ACC112 (cell line): Measurements from ENCODE around the gene MAGEA6.
"Not testable (repeated sequence)": the region's sequence is repeated elsewhere in the genome, so short reads cannot be mapped to it uniquely, and the experiment has no call there.

Experiments used
- H2AFZ ChIP-seq: fragments of 200-600 bp; sonication (generic); one replicate; pipeline ENCODE4 v1.6.0; 2017; ENCODE audit warnings: antibody characterized with exemption, low read length; ENCODE audit not compliant: unreplicated experiment
- H3K27ac ChIP-seq: fragments of 200-600 bp; sonication (generic); 2 replicates; pipeline ENCODE4 v1.5.1; 2014; ENCODE audit warnings: low read depth, mild to moderate bottlenecking, antibody characterized with exemption, low read length, moderate library complexity
- H3K27me3 ChIP-seq: fragments of 200-600 bp; sonication (generic); 2 replicates; pipeline ENCODE4 v1.6.1; 2014; ENCODE audit warnings: mild to moderate bottlenecking, antibody characterized with exemption, low read length, moderate library complexity, mixed read lengths; ENCODE audit not compliant: insufficient read depth
- H3K36me3 ChIP-seq: fragments of 200-600 bp; sonication (generic); 2 replicates; pipeline ENCODE4 v1.6.1; 2016; ENCODE audit warnings: mild to moderate bottlenecking, antibody characterized with exemption, low read length, moderate library complexity, mixed read lengths; ENCODE audit not compliant: insufficient read depth
- H3K4me1 ChIP-seq: fragments of 200-600 bp; sonication (generic); one replicate; pipeline ENCODE4 v1.6.1; 2016; ENCODE audit warnings: low read length, mixed read lengths; ENCODE audit not compliant: insufficient read depth, unreplicated experiment, control insufficient read depth
- H3K4me3 ChIP-seq: fragments of 200-600 bp; sonication (generic); 2 replicates; pipeline ENCODE4 v1.5.1; 2014; ENCODE audit warnings: mild to moderate bottlenecking, low read depth, low read length
- H3K79me2 ChIP-seq: fragments of 200-600 bp; sonication (generic); one replicate; pipeline ENCODE4 v1.6.0; 2016; ENCODE audit warnings: low read length; ENCODE audit not compliant: control insufficient read depth, unreplicated experiment, insufficient read depth

The MAGEA6 gene

GRCh38 chrX:152766562-152766961, 2.9 kb downstream of the MAGEA6 start:
- H3K79me2 ChIP-seq, H3K4me1 ChIP-seq, H3K27ac ChIP-seq: not testable (repeated sequence)

GRCh38 chrX:152761582-152761981, 7.9 kb downstream of the MAGEA6 start:
- H3K27me3 ChIP-seq, H3K79me2 ChIP-seq, H3K36me3 ChIP-seq, H2AFZ ChIP-seq, H3K27ac ChIP-seq, H3K4me1 ChIP-seq, H3K4me3 ChIP-seq: not testable (repeated sequence)

More at GRCh38 chrX:152766562-152766961, 2.9 kb downstream of the MAGEA6 start:
- not testable (repeated sequence) for H2AFZ ChIP-seq, H3K4me3 ChIP-seq, H3K36me3 ChIP-seq, H3K27me3 ChIP-seq

GRCh38 chrX:152759544-152759943, 9.9 kb downstream of the MAGEA6 start:
- H3K27ac ChIP-seq, H3K27me3 ChIP-seq, H2AFZ ChIP-seq, H3K79me2 ChIP-seq, H3K4me1 ChIP-seq, H3K4me3 ChIP-seq, H3K36me3 ChIP-seq: not testable (repeated sequence)

- not testable (repeated sequence) for H3K4me1 ChIP-seq, H3K4me3 ChIP-seq, H3K27ac ChIP-seq, H3K79me2 ChIP-seq, H3K36me3 ChIP-seq, H3K27me3 ChIP-seq, H2AFZ ChIP-seq
Observed at GRCh38 chrX:152758918-152759317, 10.6 kb downstream of the MAGEA6 start, which contains the start of gene CSAG3. Gene CSAG3 (plus strand): TSS chrX:152759218.

GRCh38 chrX:152754871-152755270, 14.6 kb downstream of the MAGEA6 start:
- H3K27me3 ChIP-seq, H3K4me3 ChIP-seq, H3K4me1 ChIP-seq, H2AFZ ChIP-seq, H3K27ac ChIP-seq, H3K79me2 ChIP-seq, H3K36me3 ChIP-seq: not testable (repeated sequence)

- H3K79me2 ChIP-seq, H3K27ac ChIP-seq, H3K27me3 ChIP-seq, H2AFZ ChIP-seq, H3K36me3 ChIP-seq, H3K4me3 ChIP-seq, H3K4me1 ChIP-seq: not testable (repeated sequence)
Observed at GRCh38 chrX:152753686-152754650, 15.5 kb downstream of the MAGEA6 start, which contains the start of gene MAGEA2. Gene MAGEA2 (minus strand): TSS chrX:152753842. CDS start chrX:152751363, 2,479 bp downstream.

GRCh38 chrX:152738560-152738959, 30.9 kb downstream of the MAGEA6 start:
- Histone ChIP-seq H3K27me3 (no peaks in the 10 kb centered on the region), H3K79me2 (no peaks in the 10 kb centered on the region), H3K4me3 (no peak overlapping the region), H2AFZ (no peak overlapping the region), H3K4me1 (no peaks in the 10 kb centered on the region), H3K36me3 (no peaks in the 10 kb centered on the region), H3K27ac (no peak overlapping the region)

- not testable (repeated sequence) for H3K27ac ChIP-seq, H3K36me3 ChIP-seq, H3K4me3 ChIP-seq, H2AFZ ChIP-seq, H3K79me2 ChIP-seq, H3K27me3 ChIP-seq, H3K4me1 ChIP-seq
Observed at GRCh38 chrX:152736528-152736927, 33.0 kb downstream of the MAGEA6 start.

GRCh38 chrX:152735860-152736511, 33.5 kb downstream of the MAGEA6 start:
- Histone ChIP-seq H3K4me3 (no peak overlapping the region), H3K36me3 (no peaks in the 10 kb centered on the region), H2AFZ (no peak overlapping the region), H3K27ac (no peak overlapping the region), H3K79me2 (no peaks in the 10 kb centered on the region), H3K4me1 (no peaks in the 10 kb centered on the region), H3K27me3 (no peaks in the 10 kb centered on the region)

GRCh38 chrX:152735101-152735500, 34.4 kb downstream of the MAGEA6 start:
- no peak overlapping the region for H2AFZ ChIP-seq
- no peaks in the 10 kb centered on the region for H3K4me1 ChIP-seq
- H3K4me3 ChIP-seq: no peak overlapping the region
- H3K79me2 ChIP-seq: no peaks in the 10 kb centered on the region
- H3K36me3 ChIP-seq: no peaks in the 10 kb centered on the region
- H3K27ac ChIP-seq: no peak overlapping the region
- H3K27me3 ChIP-seq: no peaks in the 10 kb centered on the region
